ENCODE results near the gene SLC38A1. TPM values are rescaled to one million over a fixed set of nuclear protein-coding genes. Genes with fewer than 3 reads are reported as not detected.

SLC38A1 gene
- total and polyA plus RNA-seq, 10 donors, result 26.9 to 142 (median 92.6) TPM

GRCh38 chr12:46260913-46261476, 7.8 kb downstream of the SLC38A1 start:
- H3K36me3 ChIP-seq, result peaks cover 0 to 16% (median 0%) of the 10 kb centered on the region in 6 donors
- H3K4me3 ChIP-seq, result no peak overlapping the region
- H3K9me3 ChIP-seq, result no peaks in the 10 kb centered on the region
- H3K4me1 ChIP-seq, result peaks cover 18 to 100% (median 83%) of the 10 kb centered on the region in 6 donors
- DNase-seq, result no peak
- H3K27me3 ChIP-seq (replicated peaks in 1 of 7), result no peaks in the 10 kb centered on the region
- TF ChIP-seq POLR2A (IDR thresholded peaks at IDR 0.05) (no peak), POLR2AphosphoS5 (IDR thresholded peaks at IDR 0.05) (no peak), CTCF (IDR thresholded peaks at IDR 0.05 in 8 of 11, conservative IDR thresholded peaks at IDR 0.05 in 3 of 11) (no peak)
- peak overlapping the region in 1 of 8 donors; percentile 16 for H3K27ac ChIP-seq
- intact Hi-C loops (cut with DNase I; ENCODE audit: low total_unique reads), result no loop called here
- WGBS, 5 donors, result 70 to 85% (median 79%) methylated on average over 2 of the region's 2 CpGs

- DNase-seq, result no peak
- 73 to 93% (median 81%) methylated on average over 5 of the region's 5 CpGs for WGBS, 5 donors
- H3K9me3 ChIP-seq, result no peaks in the 10 kb centered on the region
Observed at GRCh38 chr12:46260124-46260912, 8.5 kb downstream of the SLC38A1 start.

GRCh38 chr12:46259713-46260112, 9.1 kb downstream of the SLC38A1 start:
- no peaks in the 10 kb centered on the region for H3K9me3 ChIP-seq
- no peaks in the 10 kb centered on the region for H3K27me3 ChIP-seq (replicated peaks in 1 of 7)
- intact Hi-C loops (cut with DNase I; ENCODE audit: low total_unique reads), result no loop called here
- H3K27ac ChIP-seq, result no peak overlapping the region
- H3K4me3 ChIP-seq, result no peak overlapping the region
- peaks cover 12 to 98% (median 73%) of the 10 kb centered on the region in 6 donors for H3K4me1 ChIP-seq
- peak in 1 of 3 donors; percentile 12 for TF ChIP-seq POLR2AphosphoS5 (IDR thresholded peaks at IDR 0.05)
- TF ChIP-seq POLR2A (IDR thresholded peaks at IDR 0.05), result no peak
- no peak for TF ChIP-seq CTCF (IDR thresholded peaks at IDR 0.05 in 8 of 11, conservative IDR thresholded peaks at IDR 0.05 in 3 of 11)
- DNase-seq, result no peak
- WGBS, 5 donors, result 44 to 87% (median 64%) methylated on average over 1 of the region's 1 CpG
- peaks cover 0 to 21% (median 2%) of the 10 kb centered on the region in 6 donors for H3K36me3 ChIP-seq

More at GRCh38 chr12:46260124-46260912, 8.5 kb downstream of the SLC38A1 start:
- intact Hi-C loops (cut with DNase I; ENCODE audit: low total_unique reads), result no loop called here
- peak overlapping the region in 1 of 8 donors; percentile 16 for H3K27ac ChIP-seq
- no peak for TF ChIP-seq CTCF (IDR thresholded peaks at IDR 0.05 in 8 of 11, conservative IDR thresholded peaks at IDR 0.05 in 3 of 11)
- TF ChIP-seq POLR2A (IDR thresholded peaks at IDR 0.05), result no peak
- TF ChIP-seq POLR2AphosphoS5 (IDR thresholded peaks at IDR 0.05), result no peak
- no peak overlapping the region for H3K4me3 ChIP-seq
- peaks cover 13 to 100% (median 78%) of the 10 kb centered on the region in 6 donors for H3K4me1 ChIP-seq
- peaks cover 0 to 16% (median 0%) of the 10 kb centered on the region in 6 donors for H3K36me3 ChIP-seq
- no peaks in the 10 kb centered on the region for H3K27me3 ChIP-seq (replicated peaks in 1 of 7)

GRCh38 chr12:46259071-46259470, 9.8 kb downstream of the SLC38A1 start:
- H3K4me3 ChIP-seq, result no peak overlapping the region
- no peak overlapping the region for H3K27ac ChIP-seq
- 93 to 97% (median 95%) methylated on average over 4 of the region's 4 CpGs for WGBS, 5 donors
- H3K27me3 ChIP-seq (replicated peaks in 1 of 7), result no peaks in the 10 kb centered on the region
- intact Hi-C loops (cut with DNase I; ENCODE audit: low total_unique reads), result no loop called here
- no peak for DNase-seq
- H3K4me1 ChIP-seq, result peaks cover 12 to 93% (median 68%) of the 10 kb centered on the region in 6 donors
- TF ChIP-seq CTCF (IDR thresholded peaks at IDR 0.05 in 8 of 11, conservative IDR thresholded peaks at IDR 0.05 in 3 of 11), result no peak
- no peaks in the 10 kb centered on the region for H3K9me3 ChIP-seq
- peaks cover 0 to 28% (median 5%) of the 10 kb centered on the region in 6 donors for H3K36me3 ChIP-seq
